Measurements from ENCODE around the gene CACNG5. TPM values are rescaled to one million over a fixed set of nuclear protein-coding genes. Genes with fewer than 3 reads are reported as not detected.

CACNG5 gene
- total and polyA plus RNA-seq, 7 experiments from 2014 or later = not detected

DNA sequence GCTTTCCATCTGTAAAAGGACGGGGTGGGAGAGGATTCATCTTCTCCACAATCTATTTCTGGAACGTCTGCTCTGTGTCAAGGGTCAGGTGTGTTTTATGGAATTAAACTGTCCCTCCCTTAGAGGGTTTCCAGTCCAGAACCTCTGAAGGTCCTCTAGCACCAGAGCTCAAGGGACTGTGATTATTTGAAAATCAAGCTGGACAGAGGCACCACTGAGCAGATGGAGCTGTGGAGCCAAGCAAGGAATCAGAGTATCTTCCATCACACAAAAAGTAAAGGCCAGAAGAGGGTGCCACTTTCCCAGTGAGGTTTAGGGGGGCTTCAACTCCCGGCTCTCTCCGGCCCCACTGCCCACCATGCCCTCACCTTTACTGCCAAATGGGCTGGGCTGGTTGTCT is 6.8 kb downstream of the CACNG5 start:
- Histone ChIP-seq H3K36me3 (ENCODE audit: control insufficient read depth in 2 of 3, insufficient read depth in 3 of 3, low read length in 3 of 3) (no peaks in the 10 kb centered on the region), H3K27ac (ENCODE audit: low read depth, low read length) (no peak overlapping the region), H3K9me3 (ENCODE audit: control insufficient read depth in 2 of 3, low read length in 3 of 3) (peaks cover 0 to 4% (median 0%) of the 10 kb centered on the region in 3 experiments), H3K4me1 (ENCODE audit: control insufficient read depth in 2 of 2, insufficient read depth in 2 of 2, low read length in 2 of 2) (no peaks in the 10 kb centered on the region), H3K4me3 (ENCODE audit: low read length) (no peak overlapping the region), H3K27me3 (ENCODE audit: control insufficient read depth in 2 of 2, insufficient read depth in 2 of 2, low read length in 2 of 2) (no peaks in the 10 kb centered on the region)
- H3K4me1 Mint-ChIP-seq = no peaks in the 10 kb centered on the region
- H3K9me3 Mint-ChIP-seq = peaks cover 0 to 11% (median 2%) of the 10 kb centered on the region in 11 donors
- ChIA-PET CTCF (no interaction called here), POLR2A (no interaction called here)
- H3K4me3 Mint-ChIP-seq = no peak overlapping the region
- H3K27me3 Mint-ChIP-seq = peaks cover 11 to 24% (median 20%) of the 10 kb centered on the region in 5 donors
- H3K27ac Mint-ChIP-seq = no peak overlapping the region
- no peak for DNase-seq
- no peaks in the 10 kb centered on the region for H3K36me3 Mint-ChIP-seq
- no peak for ATAC-seq
- intact Hi-C loops (cut with micrococcal nuclease) = no loop called here

DNA sequence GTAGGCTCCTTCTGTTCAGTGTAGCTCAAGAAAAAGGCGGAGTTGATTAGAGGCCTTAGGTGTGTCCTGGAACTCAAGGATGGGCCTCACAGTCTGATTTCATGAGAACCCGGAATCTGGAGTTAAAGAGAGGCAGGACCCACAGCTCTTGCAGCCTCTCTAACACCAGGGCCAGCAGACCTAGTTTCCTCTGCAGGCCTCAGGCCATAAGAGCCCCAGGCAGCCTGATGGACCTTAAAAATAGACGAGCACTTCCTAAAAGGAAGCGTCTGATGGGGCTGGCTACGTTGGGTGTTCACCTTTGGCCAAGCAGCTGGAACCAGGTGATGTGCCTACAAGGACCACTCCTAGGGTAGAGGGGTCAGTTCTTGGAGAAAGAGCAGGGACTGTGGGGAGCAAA is 7.6 kb downstream of the CACNG5 start:
- intact Hi-C loops (cut with micrococcal nuclease) = no loop called here
- H3K4me3 ChIP-seq (ENCODE audit: low read length) = no peak overlapping the region
- H3K36me3 ChIP-seq (ENCODE audit: control insufficient read depth in 2 of 3, insufficient read depth in 3 of 3, low read length in 3 of 3) = no peaks in the 10 kb centered on the region
- Mint-ChIP-seq H3K4me3 (no peak overlapping the region), H3K36me3 (no peaks in the 10 kb centered on the region), H3K27ac (no peak overlapping the region), H3K9me3 (peaks cover 0 to 17% (median 3%) of the 10 kb centered on the region in 11 donors), H3K27me3 (peaks cover 8 to 27% (median 15%) of the 10 kb centered on the region in 5 donors), H3K4me1 (no peaks in the 10 kb centered on the region)
- CTCF ChIA-PET = interaction anchor here (0.7 kb wide), 1 partner anchor 37 kb away, joined by 3 read pairs; no protein-coding TSS in a partner anchor
- DNase-seq (no peak), ATAC-seq (no peak)
- H3K27ac ChIP-seq (ENCODE audit: low read depth, low read length) = no peak overlapping the region
- POLR2A ChIA-PET = no interaction called here
- H3K9me3 ChIP-seq (ENCODE audit: control insufficient read depth in 2 of 3, low read length in 3 of 3) = peaks cover 0 to 4% (median 0%) of the 10 kb centered on the region in 3 experiments
- no peaks in the 10 kb centered on the region for H3K27me3 ChIP-seq (ENCODE audit: control insufficient read depth in 2 of 2, insufficient read depth in 2 of 2, low read length in 2 of 2)
- H3K4me1 ChIP-seq (ENCODE audit: control insufficient read depth in 2 of 2, insufficient read depth in 2 of 2, low read length in 2 of 2) = no peaks in the 10 kb centered on the region

GRCh38 chr17:66842959-66843358 is 8.0 kb downstream of the CACNG5 start:
- Mint-ChIP-seq H3K4me1 (no peaks in the 10 kb centered on the region), H3K27ac (no peak overlapping the region), H3K9me3 (peaks cover 0 to 20% (median 3%) of the 10 kb centered on the region in 11 donors), H3K27me3 (peaks cover 8 to 28% (median 15%) of the 10 kb centered on the region in 5 donors), H3K4me3 (no peak overlapping the region), H3K36me3 (no peaks in the 10 kb centered on the region)
- Histone ChIP-seq H3K36me3 (ENCODE audit: control insufficient read depth in 2 of 3, insufficient read depth in 3 of 3, low read length in 3 of 3) (no peaks in the 10 kb centered on the region), H3K4me1 (ENCODE audit: control insufficient read depth in 2 of 2, insufficient read depth in 2 of 2, low read length in 2 of 2) (no peaks in the 10 kb centered on the region), H3K27me3 (ENCODE audit: control insufficient read depth in 2 of 2, insufficient read depth in 2 of 2, low read length in 2 of 2) (no peaks in the 10 kb centered on the region), H3K9me3 (ENCODE audit: control insufficient read depth in 2 of 3, low read length in 3 of 3) (peaks cover 0 to 8% (median 0%) of the 10 kb centered on the region in 3 experiments), H3K27ac (ENCODE audit: low read depth, low read length) (no peak overlapping the region), H3K4me3 (ENCODE audit: low read length) (no peak overlapping the region)
- DNase-seq (no peak), ATAC-seq (no peak)
- intact Hi-C loops (cut with micrococcal nuclease) = no loop called here
- CTCF ChIA-PET = interaction anchor here (0.7 kb wide), 1 partner anchor 38 kb away, joined by 3 read pairs; no protein-coding TSS in a partner anchor
- POLR2A ChIA-PET = no interaction called here

DNA sequence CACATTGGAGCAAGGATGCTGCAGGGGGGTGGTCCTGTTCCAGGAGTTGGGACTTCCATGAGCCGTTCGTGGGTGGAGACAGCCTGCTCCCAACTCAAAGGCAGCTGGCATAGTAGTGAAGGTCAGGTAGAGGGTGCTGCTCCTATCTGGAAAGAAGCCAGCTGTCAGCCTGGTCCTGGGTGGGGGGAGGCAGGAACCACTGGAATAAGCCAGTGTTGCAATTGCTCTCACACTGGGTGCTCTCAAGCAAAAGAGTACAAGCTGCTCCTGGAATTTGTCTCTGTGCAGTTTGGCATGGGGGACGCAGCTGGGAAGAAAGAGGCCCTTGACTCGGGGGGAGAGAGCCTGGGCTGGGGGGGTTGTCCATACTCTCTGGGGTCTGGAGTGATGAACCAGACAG is 8.7 kb downstream of the CACNG5 start:
- H3K9me3 Mint-ChIP-seq = peaks cover 0 to 23% (median 3%) of the 10 kb centered on the region in 11 donors
- DNase-seq (no peak), ATAC-seq (no peak)
- no peak overlapping the region for H3K4me3 Mint-ChIP-seq
- ChIA-PET CTCF (no interaction called here), POLR2A (no interaction called here)
- H3K27ac ChIP-seq (ENCODE audit: low read depth, low read length) = no peak overlapping the region
- intact Hi-C loops (cut with micrococcal nuclease) = no loop called here
- peaks cover 8 to 31% (median 15%) of the 10 kb centered on the region in 5 donors for H3K27me3 Mint-ChIP-seq
- H3K36me3 ChIP-seq (ENCODE audit: control insufficient read depth in 2 of 3, insufficient read depth in 3 of 3, low read length in 3 of 3) = no peaks in the 10 kb centered on the region
- H3K4me1 ChIP-seq (ENCODE audit: control insufficient read depth in 2 of 2, insufficient read depth in 2 of 2, low read length in 2 of 2) = no peaks in the 10 kb centered on the region
- H3K4me3 ChIP-seq (ENCODE audit: low read length) = no peak overlapping the region
- H3K9me3 ChIP-seq (ENCODE audit: control insufficient read depth in 2 of 3, low read length in 3 of 3) = peaks cover 0 to 8% (median 0%) of the 10 kb centered on the region in 3 experiments
- no peaks in the 10 kb centered on the region for H3K36me3 Mint-ChIP-seq
- H3K27ac Mint-ChIP-seq = no peak overlapping the region
- no peaks in the 10 kb centered on the region for H3K27me3 ChIP-seq (ENCODE audit: control insufficient read depth in 2 of 2, insufficient read depth in 2 of 2, low read length in 2 of 2)
- H3K4me1 Mint-ChIP-seq = no peaks in the 10 kb centered on the region

- H3K27ac Mint-ChIP-seq = no peak overlapping the region
- intact Hi-C loops (cut with micrococcal nuclease) = no loop called here
- H3K27me3 Mint-ChIP-seq = peaks cover 6 to 23% (median 15%) of the 10 kb centered on the region in 5 donors
- no peaks in the 10 kb centered on the region for H3K4me1 ChIP-seq (ENCODE audit: control insufficient read depth in 2 of 2, insufficient read depth in 2 of 2, low read length in 2 of 2)
- H3K9me3 Mint-ChIP-seq = peaks cover 0 to 23% (median 3%) of the 10 kb centered on the region in 11 donors
- DNase-seq (no peak), ATAC-seq (no peak)
- H3K9me3 ChIP-seq (ENCODE audit: control insufficient read depth in 2 of 3, low read length in 3 of 3) = peaks cover 0 to 8% (median 0%) of the 10 kb centered on the region in 3 experiments
- H3K36me3 ChIP-seq (ENCODE audit: control insufficient read depth in 2 of 3, insufficient read depth in 3 of 3, low read length in 3 of 3) = no peaks in the 10 kb centered on the region
- no peak overlapping the region for H3K27ac ChIP-seq (ENCODE audit: low read depth, low read length)
- ChIA-PET CTCF (no interaction called here), POLR2A (no interaction called here)
- no peaks in the 10 kb centered on the region for H3K4me1 Mint-ChIP-seq
- no peaks in the 10 kb centered on the region for H3K36me3 Mint-ChIP-seq
- H3K4me3 ChIP-seq (ENCODE audit: low read length) = no peak overlapping the region
- H3K4me3 Mint-ChIP-seq = no peak overlapping the region
- no peaks in the 10 kb centered on the region for H3K27me3 ChIP-seq (ENCODE audit: control insufficient read depth in 2 of 2, insufficient read depth in 2 of 2, low read length in 2 of 2)
Measured at GRCh38 chr17:66847704-66848103, 12.8 kb downstream of the CACNG5 start.

DNA sequence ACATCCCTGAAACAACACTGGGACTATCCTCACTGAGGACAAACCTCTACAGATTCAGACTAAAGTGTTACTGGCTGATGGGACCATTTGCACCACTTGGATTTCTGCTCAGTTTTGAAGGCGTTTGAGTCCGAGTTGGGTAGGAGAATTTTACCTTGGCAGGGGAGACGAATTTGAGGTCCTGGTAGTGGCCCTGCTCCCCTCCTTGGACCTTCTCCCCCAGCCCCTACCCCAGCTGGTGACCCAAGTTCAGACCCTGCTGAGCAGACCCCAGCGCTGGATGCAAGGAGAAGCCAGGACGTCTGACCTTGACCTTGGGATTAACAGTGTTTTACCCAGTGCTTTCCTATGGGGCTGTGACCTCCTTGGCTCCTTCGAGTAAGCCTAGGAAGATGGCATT is 13.6 kb downstream of the CACNG5 start:
- CTCF ChIA-PET = no interaction called here
- Histone ChIP-seq H3K4me1 (ENCODE audit: control insufficient read depth in 2 of 2, insufficient read depth in 2 of 2, low read length in 2 of 2) (no peaks in the 10 kb centered on the region), H3K4me3 (ENCODE audit: low read length) (no peak overlapping the region), H3K27me3 (ENCODE audit: control insufficient read depth in 2 of 2, insufficient read depth in 2 of 2, low read length in 2 of 2) (no peaks in the 10 kb centered on the region), H3K9me3 (ENCODE audit: control insufficient read depth in 2 of 3, low read length in 3 of 3) (peaks cover 0 to 8% (median 0%) of the 10 kb centered on the region in 3 experiments), H3K36me3 (ENCODE audit: control insufficient read depth in 2 of 3, insufficient read depth in 3 of 3, low read length in 3 of 3) (no peaks in the 10 kb centered on the region), H3K27ac (ENCODE audit: low read depth, low read length) (no peak overlapping the region)
- Mint-ChIP-seq H3K27me3 (peaks cover 6 to 23% (median 15%) of the 10 kb centered on the region in 5 donors), H3K4me1 (no peaks in the 10 kb centered on the region), H3K4me3 (no peak overlapping the region), H3K36me3 (no peaks in the 10 kb centered on the region), H3K27ac (no peak overlapping the region), H3K9me3 (peaks cover 0 to 23% (median 3%) of the 10 kb centered on the region in 11 donors)
- intact Hi-C loops (cut with micrococcal nuclease) = no loop called here
- ATAC-seq = no peak
- POLR2A ChIA-PET = no interaction called here
- no peak for DNase-seq

DNA sequence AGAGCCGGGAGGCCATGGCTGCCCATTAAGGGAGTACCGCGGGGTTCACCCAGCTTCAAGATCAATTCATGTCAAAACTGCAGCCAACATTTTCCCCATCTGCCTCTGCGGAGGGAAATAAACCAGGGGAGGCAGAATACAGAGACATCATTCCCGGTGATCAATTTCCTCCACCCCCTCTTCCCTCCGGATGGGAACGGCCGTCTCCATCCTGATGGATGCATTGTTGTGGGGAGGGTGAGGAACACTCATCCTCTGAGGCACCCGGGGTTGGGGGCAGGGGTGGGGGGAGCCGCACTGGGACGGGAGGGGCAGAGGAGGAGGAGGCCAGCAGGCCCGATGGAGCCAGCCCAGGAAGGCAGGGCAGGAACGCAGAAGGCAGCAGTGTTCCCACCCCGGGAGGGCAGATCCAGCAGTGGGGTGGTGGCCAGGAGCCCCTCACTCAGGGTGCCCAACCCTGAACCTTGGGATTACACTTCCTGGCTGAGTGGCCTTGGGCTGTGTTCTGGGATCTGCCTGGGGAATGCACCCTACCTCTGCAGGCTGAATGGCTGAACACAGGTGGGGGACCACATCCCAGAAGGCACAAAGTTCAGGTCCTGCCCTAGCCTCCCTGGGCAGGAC is 14.2 kb downstream of the CACNG5 start:
- peaks cover 6 to 19% (median 15%) of the 10 kb centered on the region in 5 donors for H3K27me3 Mint-ChIP-seq
- Histone ChIP-seq H3K27ac (ENCODE audit: low read depth, low read length) (no peak overlapping the region), H3K36me3 (ENCODE audit: control insufficient read depth in 2 of 3, insufficient read depth in 3 of 3, low read length in 3 of 3) (no peaks in the 10 kb centered on the region), H3K4me1 (ENCODE audit: control insufficient read depth in 2 of 2, insufficient read depth in 2 of 2, low read length in 2 of 2) (no peaks in the 10 kb centered on the region), H3K27me3 (ENCODE audit: control insufficient read depth in 2 of 2, insufficient read depth in 2 of 2, low read length in 2 of 2) (no peaks in the 10 kb centered on the region), H3K4me3 (ENCODE audit: low read length) (no peak overlapping the region), H3K9me3 (ENCODE audit: control insufficient read depth in 2 of 3, low read length in 3 of 3) (peaks cover 0 to 8% (median 0%) of the 10 kb centered on the region in 3 experiments)
- POLR2A ChIA-PET = no interaction called here
- H3K27ac Mint-ChIP-seq = no peak overlapping the region
- H3K36me3 Mint-ChIP-seq = no peaks in the 10 kb centered on the region
- no peaks in the 10 kb centered on the region for H3K4me1 Mint-ChIP-seq
- DNase-seq = no peak
- no peak overlapping the region for H3K4me3 Mint-ChIP-seq
- ATAC-seq = no peak
- intact Hi-C loops (cut with micrococcal nuclease) = no loop called here
- H3K9me3 Mint-ChIP-seq = peaks cover 0 to 23% (median 3%) of the 10 kb centered on the region in 11 donors
- CTCF ChIA-PET = no interaction called here

Measured in naive thymus-derived CD4-positive, alpha-beta T cell (primary cell).